SK-N-MC (cell line): ENCODE data around the gene GRID2.

Experiments used
- EZH2 ChIP-seq: fragments of 200-600 bp; sonication (generic); IDR thresholded peaks from one replicate; pipeline ENCODE4 v1.6.1; 2017; ENCODE audit warnings: antibody characterized with exemption
- FOXP2 ChIP-seq: optimal IDR thresholded peaks from 2 replicates; pipeline ENCODE3; 2011; ENCODE audit warnings: mild to moderate bottlenecking, moderate library complexity; ENCODE audit not compliant: insufficient read depth; ENCODE audit errors: extremely low read length, control extremely low read depth
- POLR2AphosphoS5 ChIP-seq: IDR thresholded peaks from 2 replicates; pipeline ENCODE4 v1.6.1; 2012; ENCODE audit warnings: mild to moderate bottlenecking, low read depth, low read length, borderline replicate concordance

DNA sequence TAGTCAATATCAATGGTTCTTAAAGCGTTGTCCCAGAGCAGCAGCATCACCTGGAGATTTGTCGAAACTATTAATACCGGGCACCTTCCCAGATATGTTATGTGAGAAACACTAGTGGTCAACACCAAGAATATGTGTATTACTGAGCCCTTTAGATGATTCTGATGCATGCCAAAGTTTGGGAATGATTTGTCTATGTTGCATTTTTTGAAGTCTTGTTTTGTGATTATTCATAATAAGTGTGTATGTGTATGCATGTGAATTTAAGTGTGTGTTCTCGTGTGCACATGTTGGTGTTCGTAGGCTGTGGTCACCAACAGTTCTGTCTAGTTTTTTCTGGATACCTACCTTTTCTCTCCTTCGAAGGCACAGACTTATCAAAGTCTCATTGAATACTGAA, 749.4 kb downstream of the GRID2 start:
- TF ChIP-seq POLR2AphosphoS5 (no peak), EZH2 (no peak), FOXP2 (no peak)
